NT2/D1 (cell line): ENCODE data around the gene AHI1.

Experiments used
- SUZ12 ChIP-seq: IDR thresholded peaks from 2 replicates; pipeline ENCODE4 v1.6.1; 2011; ENCODE audit not compliant: insufficient read length, insufficient read depth; ENCODE audit errors: extremely low read depth
- YY1 ChIP-seq: IDR thresholded peaks from 2 replicates; pipeline ENCODE4 v1.6.1; 2011; ENCODE audit not compliant: insufficient read length, insufficient read depth

DNA sequence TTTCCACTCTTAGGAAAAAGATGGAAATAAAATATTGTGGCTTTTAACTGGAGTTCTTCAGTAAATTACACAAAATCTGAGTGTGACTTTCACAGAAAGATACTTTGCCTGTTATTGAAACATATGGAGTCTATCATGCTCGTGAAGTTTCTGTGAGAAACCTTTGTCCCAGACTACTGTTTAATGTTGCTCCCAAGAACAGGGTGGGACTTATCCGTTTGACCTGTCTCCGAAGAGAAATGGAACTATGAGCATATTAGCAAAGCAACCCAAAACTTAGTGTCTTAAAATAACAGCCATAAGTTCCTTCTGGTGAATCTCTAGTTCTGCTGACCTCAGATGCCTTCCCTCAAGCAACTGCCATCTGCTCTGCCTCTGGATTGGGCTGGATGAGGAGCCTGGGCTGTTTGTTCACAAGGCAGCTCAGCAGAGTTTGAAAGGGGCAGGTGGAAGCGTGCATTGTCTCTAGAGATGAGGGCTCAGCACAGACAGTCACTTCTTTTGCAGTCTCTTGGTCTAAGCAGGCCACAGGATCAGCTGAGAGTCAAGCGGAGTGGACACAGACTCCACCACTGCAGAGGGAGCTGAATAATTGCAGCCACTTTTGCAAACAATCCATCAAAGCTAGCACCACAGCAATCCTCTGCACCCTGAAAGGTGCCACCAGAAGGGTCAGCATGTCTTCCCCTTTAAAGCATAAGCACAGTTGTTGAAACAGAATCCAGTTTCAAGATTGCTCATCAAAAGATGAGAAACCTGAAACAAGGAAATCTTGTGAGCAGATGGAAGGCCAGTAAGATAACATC lies 263.7 kb downstream of the AHI1 start:
- TF ChIP-seq YY1 (no peak), SUZ12 (no peak)
